ENCODE measurements around the gene MGP.

The MGP gene

DNA sequence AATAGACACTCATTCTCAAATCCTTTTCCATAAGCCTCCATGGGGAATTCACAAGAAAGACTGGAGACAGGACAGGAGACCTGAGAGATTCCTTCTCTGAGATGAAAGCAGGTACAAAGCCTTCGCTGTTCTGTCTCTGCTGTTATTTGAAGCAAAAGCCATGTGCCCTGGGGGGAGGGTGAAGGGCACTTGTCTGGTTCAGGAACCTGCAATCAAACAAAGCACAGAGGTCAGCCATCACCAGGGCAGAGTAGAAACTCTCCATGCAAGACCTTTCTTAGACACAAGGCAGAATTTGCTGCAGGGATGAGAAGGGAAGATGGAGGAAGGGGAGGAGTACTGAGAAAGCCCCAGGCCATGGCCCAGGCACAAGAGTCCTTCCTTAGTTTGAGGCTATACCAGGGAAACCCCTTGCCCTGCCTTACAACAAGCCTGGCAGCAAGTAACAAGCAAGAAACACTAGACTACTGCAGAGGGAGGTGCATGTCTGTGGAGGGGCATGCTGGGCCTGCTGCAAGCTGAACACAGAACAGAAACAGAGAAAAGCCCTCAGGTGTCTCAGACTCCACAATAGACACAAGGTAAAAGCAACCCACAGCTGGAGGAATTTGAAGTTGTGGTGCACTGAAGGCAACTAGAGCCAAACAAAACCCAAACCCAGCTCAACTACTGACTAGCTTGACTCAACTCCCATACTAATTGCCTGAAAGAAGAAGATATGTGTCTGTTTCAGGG lies 34.6 kb downstream of the MGP start:
- Histone ChIP-seq H3K9ac (ENCODE audit: low read length) (no peak overlapping the region), H4K20me1 (ENCODE audit: insufficient read depth, low read length) (no peaks in the 10 kb centered on the region), H3K4me2 (ENCODE audit: low read length) (no peak overlapping the region), H3K27me3 (ENCODE audit: insufficient read depth, low read length) (no peaks in the 10 kb centered on the region), H3K36me3 (ENCODE audit: insufficient read depth, low read length) (no peaks in the 10 kb centered on the region), H3K27ac (ENCODE audit: low read depth, low read length, poor library complexity, severe bottlenecking) (peak overlapping the region; percentile 57), H3K9me3 (ENCODE audit: low read length) (no peaks in the 10 kb centered on the region), H3K4me1 (ENCODE audit: insufficient read depth, low read length, severe bottlenecking) (peaks cover 34% of the 10 kb centered on the region), H3K4me3 (ENCODE audit: low read depth, low read length, poor library complexity, severe bottlenecking) (no peak overlapping the region), H3F3A (ENCODE audit: insufficient read depth, low read length) (no peaks in the 10 kb centered on the region), H3K79me2 (ENCODE audit: insufficient read depth, low read length) (no peaks in the 10 kb centered on the region), H2AFZ (ENCODE audit: low read length) (no peak overlapping the region), H3K9me2 (ENCODE audit: low read depth, low read length) (no peaks in the 10 kb centered on the region)
- no peak for TF ChIP-seq EZH2 (IDR thresholded peaks at IDR 0.05; ENCODE audit: borderline replicate concordance, low read length)
- TF ChIP-seq, protein P1, sequence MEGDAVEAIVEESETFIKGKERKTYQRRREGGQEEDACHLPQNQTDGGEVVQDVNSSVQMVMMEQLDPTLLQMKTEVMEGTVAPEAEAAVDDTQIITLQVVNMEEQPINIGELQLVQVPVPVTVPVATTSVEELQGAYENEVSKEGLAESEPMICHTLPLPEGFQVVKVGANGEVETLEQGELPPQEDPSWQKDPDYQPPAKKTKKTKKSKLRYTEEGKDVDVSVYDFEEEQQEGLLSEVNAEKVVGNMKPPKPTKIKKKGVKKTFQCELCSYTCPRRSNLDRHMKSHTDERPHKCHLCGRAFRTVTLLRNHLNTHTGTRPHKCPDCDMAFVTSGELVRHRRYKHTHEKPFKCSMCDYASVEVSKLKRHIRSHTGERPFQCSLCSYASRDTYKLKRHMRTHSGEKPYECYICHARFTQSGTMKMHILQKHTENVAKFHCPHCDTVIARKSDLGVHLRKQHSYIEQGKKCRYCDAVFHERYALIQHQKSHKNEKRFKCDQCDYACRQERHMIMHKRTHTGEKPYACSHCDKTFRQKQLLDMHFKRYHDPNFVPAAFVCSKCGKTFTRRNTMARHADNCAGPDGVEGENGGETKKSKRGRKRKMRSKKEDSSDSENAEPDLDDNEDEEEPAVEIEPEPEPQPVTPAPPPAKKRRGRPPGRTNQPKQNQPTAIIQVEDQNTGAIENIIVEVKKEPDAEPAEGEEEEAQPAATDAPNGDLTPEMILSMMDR (IDR thresholded peaks at IDR 0.05; ENCODE audit: low read length) = no peak

DNA sequence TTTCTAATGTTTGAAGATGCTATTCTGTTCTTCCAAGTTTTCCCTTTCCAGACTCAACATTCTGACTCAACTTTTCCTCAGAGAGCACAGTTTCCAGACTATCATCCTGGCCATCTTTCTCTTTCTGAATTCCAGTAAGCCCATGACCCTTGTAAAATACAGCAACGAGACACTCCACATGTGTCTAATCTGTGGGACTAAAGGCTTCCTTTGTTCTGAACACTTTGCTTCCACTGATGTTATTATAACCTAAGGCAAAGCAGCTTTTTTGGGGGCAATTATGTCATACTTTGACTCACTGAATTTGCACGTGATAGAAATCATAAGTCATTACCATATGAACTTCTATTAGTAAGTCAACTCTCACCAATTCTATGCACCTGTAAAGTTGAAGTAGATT lies 36.0 kb downstream of the MGP start:
- H3K9ac ChIP-seq (ENCODE audit: low read length) = no peak overlapping the region
- H4K20me1 ChIP-seq (ENCODE audit: insufficient read depth, low read length) = no peaks in the 10 kb centered on the region
- H3K36me3 ChIP-seq (ENCODE audit: insufficient read depth, low read length) = no peaks in the 10 kb centered on the region
- no peaks in the 10 kb centered on the region for H3F3A ChIP-seq (ENCODE audit: insufficient read depth, low read length)
- H3K79me2 ChIP-seq (ENCODE audit: insufficient read depth, low read length) = no peaks in the 10 kb centered on the region
- no peak for TF ChIP-seq EZH2 (IDR thresholded peaks at IDR 0.05; ENCODE audit: borderline replicate concordance, low read length)
- TF ChIP-seq, protein P1 (IDR thresholded peaks at IDR 0.05; ENCODE audit: low read length) = no peak
- peaks cover 22% of the 10 kb centered on the region for H3K4me1 ChIP-seq (ENCODE audit: insufficient read depth, low read length, severe bottlenecking)
- no peak overlapping the region for H3K4me2 ChIP-seq (ENCODE audit: low read length)
- H3K27me3 ChIP-seq (ENCODE audit: insufficient read depth, low read length) = no peaks in the 10 kb centered on the region
- H3K9me2 ChIP-seq (ENCODE audit: low read depth, low read length) = no peaks in the 10 kb centered on the region
- no peak overlapping the region for H3K4me3 ChIP-seq (ENCODE audit: low read depth, low read length, poor library complexity, severe bottlenecking)
- no peak overlapping the region for H3K27ac ChIP-seq (ENCODE audit: low read depth, low read length, poor library complexity, severe bottlenecking)
- H3K9me3 ChIP-seq (ENCODE audit: low read length) = no peaks in the 10 kb centered on the region
- no peak overlapping the region for H2AFZ ChIP-seq (ENCODE audit: low read length)

DNA sequence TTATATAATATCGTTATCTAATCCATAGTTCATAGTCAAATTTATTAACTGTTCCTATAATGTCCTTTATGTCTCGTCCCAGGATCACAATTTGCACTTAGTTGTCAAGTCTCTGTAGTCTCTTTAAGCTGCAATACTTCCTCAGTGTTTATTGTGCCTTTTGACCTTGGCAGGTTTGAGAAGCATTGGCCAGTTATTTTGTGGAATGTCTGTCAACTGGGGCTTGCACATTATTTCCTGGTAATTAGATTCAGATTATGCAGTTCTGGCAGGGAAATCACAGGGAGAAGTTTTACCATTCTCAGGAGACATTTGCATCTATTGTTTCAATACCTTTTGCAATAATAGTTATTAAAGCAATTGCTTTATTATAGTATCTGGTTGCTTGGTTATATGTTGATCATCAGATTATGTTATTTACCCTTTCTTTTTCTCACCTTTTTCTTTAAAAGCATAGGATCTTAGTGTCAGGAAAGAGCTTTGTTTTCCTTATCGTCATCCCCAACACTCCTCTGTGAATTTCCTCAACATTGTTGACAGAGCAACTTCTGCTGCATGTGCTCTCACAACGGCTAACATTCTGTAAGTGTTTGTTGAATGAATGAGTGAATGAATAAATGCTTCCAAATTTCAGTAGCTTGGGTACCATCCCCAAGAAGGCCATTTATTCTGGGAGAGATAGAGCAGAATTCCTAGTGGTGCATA lies 38.6 kb downstream of the MGP start:
- TF ChIP-seq, protein P1 (IDR thresholded peaks at IDR 0.05; ENCODE audit: low read length) = no peak
- TF ChIP-seq EZH2 (IDR thresholded peaks at IDR 0.05; ENCODE audit: borderline replicate concordance, low read length) = no peak
- Histone ChIP-seq H3K79me2 (ENCODE audit: insufficient read depth, low read length) (no peaks in the 10 kb centered on the region), H3F3A (ENCODE audit: insufficient read depth, low read length) (no peaks in the 10 kb centered on the region), H3K27me3 (ENCODE audit: insufficient read depth, low read length) (no peaks in the 10 kb centered on the region), H3K9ac (ENCODE audit: low read length) (no peak overlapping the region), H3K36me3 (ENCODE audit: insufficient read depth, low read length) (no peaks in the 10 kb centered on the region), H3K9me3 (ENCODE audit: low read length) (no peaks in the 10 kb centered on the region), H4K20me1 (ENCODE audit: insufficient read depth, low read length) (no peaks in the 10 kb centered on the region), H3K4me2 (ENCODE audit: low read length) (no peak overlapping the region), H3K9me2 (ENCODE audit: low read depth, low read length) (no peaks in the 10 kb centered on the region), H3K27ac (ENCODE audit: low read depth, low read length, poor library complexity, severe bottlenecking) (no peak overlapping the region), H3K4me1 (ENCODE audit: insufficient read depth, low read length, severe bottlenecking) (peaks cover 14% of the 10 kb centered on the region), H2AFZ (ENCODE audit: low read length) (no peak overlapping the region), H3K4me3 (ENCODE audit: low read depth, low read length, poor library complexity, severe bottlenecking) (no peak overlapping the region)
